ENCODE results near the gene IFI6. TPM values are rescaled to one million over a fixed set of nuclear protein-coding genes. Genes with fewer than 3 reads are reported as not detected.

Gene IFI6
- total RNA-seq, 2 donors from 2014 or later, result 25.7 to 26.4 TPM

DNA sequence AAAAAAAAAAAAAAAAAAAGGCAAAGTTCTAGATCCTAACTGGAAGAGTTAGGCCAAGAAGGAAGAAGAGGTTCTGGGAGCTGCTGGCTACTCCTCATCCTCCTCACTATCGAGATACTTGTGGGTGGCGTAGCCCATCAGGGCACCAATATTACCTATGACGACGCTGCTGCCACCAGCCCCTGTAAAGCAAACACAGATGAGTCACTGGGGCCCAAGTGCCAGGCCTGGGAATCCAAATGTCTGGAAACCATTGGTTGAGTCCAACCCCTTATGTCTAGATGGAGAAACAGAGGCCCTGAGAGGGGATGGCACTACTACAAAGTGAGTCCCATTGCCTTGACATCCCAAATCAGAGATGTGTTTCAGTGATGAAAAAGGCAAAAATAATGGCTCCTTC lies 5.7 kb downstream of the IFI6 start:
- DNase-seq (no peak), ATAC-seq (no peak)
- no peak overlapping the region for H3K27ac Mint-ChIP-seq
- no peaks in the 10 kb centered on the region for H3K27me3 Mint-ChIP-seq
- H3K4me1 Mint-ChIP-seq, result peaks cover 35% of the 10 kb centered on the region
- no peak overlapping the region for H3K4me3 Mint-ChIP-seq
- no peaks in the 10 kb centered on the region for H3K9me3 ChIP-seq (ENCODE audit: control insufficient read depth, low read length, poor library complexity, severe bottlenecking)
- H3K36me3 Mint-ChIP-seq (ENCODE audit: low read depth), result peaks cover 6% of the 10 kb centered on the region

DNA sequence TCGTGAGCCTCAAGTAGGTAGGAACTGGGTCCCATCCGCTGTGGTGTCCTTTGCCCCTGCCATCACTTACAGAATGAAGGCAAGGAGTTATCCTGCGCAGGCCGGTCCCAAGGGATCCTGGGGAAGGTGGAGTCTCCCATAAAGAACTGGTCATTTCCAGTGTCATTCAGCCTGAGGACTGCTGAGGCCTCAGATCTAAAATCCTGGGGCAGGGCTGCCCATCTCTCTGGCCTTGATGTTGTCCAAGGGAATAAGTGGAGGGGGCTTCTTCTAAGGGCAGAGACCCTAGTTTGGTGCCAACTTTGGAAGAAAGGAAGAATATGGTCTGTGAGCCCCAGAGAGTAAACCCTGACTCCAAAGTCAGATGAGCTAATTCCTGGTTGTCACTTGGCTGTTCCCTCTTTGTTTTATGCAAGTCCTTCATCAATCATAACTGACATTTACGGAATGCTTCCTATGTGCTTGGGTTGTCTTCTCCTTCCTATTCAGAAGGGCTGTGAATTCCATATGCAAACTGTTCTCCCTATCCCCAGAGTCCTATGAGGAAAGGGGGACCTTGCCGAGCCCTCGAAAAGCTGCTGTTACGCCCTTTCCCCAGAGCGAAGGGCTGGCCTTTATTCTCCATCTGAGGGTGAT lies 6.9 kb downstream of the IFI6 start:
- no peaks in the 10 kb centered on the region for H3K9me3 ChIP-seq (ENCODE audit: control insufficient read depth, low read length, poor library complexity, severe bottlenecking)
- Mint-ChIP-seq H3K4me3 (peak overlapping the region; percentile 2), H3K36me3 (ENCODE audit: low read depth) (peaks cover 6% of the 10 kb centered on the region), H3K27ac (peak overlapping the region; percentile 39), H3K27me3 (no peaks in the 10 kb centered on the region), H3K4me1 (peaks cover 40% of the 10 kb centered on the region)
- DNase-seq (no peak), ATAC-seq (no peak)

DNA sequence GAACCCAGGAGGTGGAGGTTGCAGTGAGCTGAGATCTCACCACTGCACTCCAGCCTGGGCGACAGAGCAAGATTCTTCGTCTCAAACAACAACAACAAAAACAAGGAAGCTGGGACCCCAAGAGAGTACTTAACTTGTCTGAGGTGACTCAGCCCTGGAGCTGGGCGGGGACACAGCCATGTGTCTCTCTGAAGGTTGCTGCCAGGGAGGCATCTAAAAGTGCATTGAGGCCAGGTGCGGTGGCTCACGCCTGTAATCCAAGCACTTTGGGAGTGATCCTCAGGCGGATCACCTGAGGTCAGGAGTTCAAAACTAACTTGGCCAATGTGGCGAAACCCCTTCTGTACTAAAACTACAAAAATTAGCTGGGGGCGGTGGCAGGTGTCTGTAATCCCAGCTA lies 7.7 kb downstream of the IFI6 start:
- Mint-ChIP-seq H3K27me3 (no peaks in the 10 kb centered on the region), H3K4me1 (peaks cover 42% of the 10 kb centered on the region), H3K36me3 (ENCODE audit: low read depth) (peaks cover 6% of the 10 kb centered on the region), H3K4me3 (no peak overlapping the region), H3K27ac (no peak overlapping the region)
- H3K9me3 ChIP-seq (ENCODE audit: control insufficient read depth, low read length, poor library complexity, severe bottlenecking), result no peaks in the 10 kb centered on the region
- DNase-seq (no peak), ATAC-seq (no peak)

DNA sequence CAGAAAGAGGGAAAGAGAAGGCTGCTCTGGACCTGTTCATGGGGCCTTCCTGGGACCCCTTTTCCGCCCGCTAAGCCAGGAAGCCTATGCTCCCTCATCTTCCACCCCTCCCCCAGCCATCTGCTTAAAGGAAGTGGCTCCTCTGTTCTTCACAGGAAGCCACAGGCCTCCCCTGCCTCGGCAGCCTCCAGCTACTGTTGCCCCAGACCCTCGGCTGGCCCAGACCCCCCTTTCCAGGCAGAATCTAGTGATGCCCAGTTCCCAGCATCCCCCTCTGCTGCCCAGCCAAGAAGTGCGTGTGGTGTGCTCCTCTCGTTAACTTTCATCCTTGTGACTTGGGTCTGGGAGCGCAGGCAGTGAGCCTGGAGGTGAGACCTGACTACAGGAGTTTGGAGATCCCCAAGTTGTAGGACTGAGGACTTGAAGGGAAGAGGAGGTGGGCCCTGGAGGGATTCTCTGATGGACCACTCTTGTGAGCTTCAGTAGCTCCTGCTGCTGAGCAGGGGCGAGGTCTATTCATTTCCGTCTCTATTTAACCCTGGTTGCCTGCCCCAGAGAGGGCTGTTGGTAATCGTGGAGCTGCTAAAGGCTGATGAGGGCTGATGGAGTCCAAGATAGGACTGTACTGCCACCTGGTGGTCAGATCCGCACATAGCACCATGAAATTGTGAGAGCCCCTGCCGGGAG lies 9.1 kb downstream of the IFI6 start:
- H3K4me3 Mint-ChIP-seq, result peak overlapping the region; percentile 86

DNA sequence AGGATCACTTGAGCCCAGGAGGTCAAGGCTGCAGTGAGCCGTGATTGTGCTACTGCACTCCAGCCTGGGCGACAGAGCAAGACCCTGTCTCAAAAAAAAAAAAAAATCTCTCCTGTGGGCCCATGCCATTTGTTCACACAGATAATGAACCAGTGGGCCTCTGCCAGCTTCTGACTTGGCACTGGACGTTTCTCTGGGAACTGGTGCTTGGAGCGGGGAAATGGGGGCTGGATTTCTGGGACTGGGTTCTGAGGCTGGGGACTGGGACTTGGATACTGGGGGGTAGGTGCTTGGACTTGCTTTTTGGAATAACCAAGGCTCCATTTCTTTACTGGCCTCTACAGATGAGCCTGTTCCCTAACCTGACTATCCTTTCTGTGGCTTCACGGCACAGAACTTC lies 9.7 kb downstream of the IFI6 start:
- no peaks in the 10 kb centered on the region for H3K9me3 ChIP-seq (ENCODE audit: control insufficient read depth, low read length, poor library complexity, severe bottlenecking)
- Mint-ChIP-seq H3K36me3 (ENCODE audit: low read depth) (peaks cover 4% of the 10 kb centered on the region), H3K27ac (peak overlapping the region; percentile 99), H3K27me3 (no peaks in the 10 kb centered on the region), H3K4me1 (peaks cover 45% of the 10 kb centered on the region), H3K4me3 (peak overlapping the region; percentile 86)
- no peak for DNase-seq
- ATAC-seq, result no peak

More for the DNA sequence above, 9.1 kb downstream of the IFI6 start:
- no peaks in the 10 kb centered on the region for H3K27me3 Mint-ChIP-seq
- H3K9me3 ChIP-seq (ENCODE audit: control insufficient read depth, low read length, poor library complexity, severe bottlenecking), result no peaks in the 10 kb centered on the region
- peak; percentile 68 for ATAC-seq
- H3K27ac Mint-ChIP-seq, result peak overlapping the region; percentile 99
- H3K4me1 Mint-ChIP-seq, result peaks cover 45% of the 10 kb centered on the region
- DNase-seq, result peak; percentile 72 to 92 (median 81)
- H3K36me3 Mint-ChIP-seq (ENCODE audit: low read depth), result peaks cover 4% of the 10 kb centered on the region

DNA sequence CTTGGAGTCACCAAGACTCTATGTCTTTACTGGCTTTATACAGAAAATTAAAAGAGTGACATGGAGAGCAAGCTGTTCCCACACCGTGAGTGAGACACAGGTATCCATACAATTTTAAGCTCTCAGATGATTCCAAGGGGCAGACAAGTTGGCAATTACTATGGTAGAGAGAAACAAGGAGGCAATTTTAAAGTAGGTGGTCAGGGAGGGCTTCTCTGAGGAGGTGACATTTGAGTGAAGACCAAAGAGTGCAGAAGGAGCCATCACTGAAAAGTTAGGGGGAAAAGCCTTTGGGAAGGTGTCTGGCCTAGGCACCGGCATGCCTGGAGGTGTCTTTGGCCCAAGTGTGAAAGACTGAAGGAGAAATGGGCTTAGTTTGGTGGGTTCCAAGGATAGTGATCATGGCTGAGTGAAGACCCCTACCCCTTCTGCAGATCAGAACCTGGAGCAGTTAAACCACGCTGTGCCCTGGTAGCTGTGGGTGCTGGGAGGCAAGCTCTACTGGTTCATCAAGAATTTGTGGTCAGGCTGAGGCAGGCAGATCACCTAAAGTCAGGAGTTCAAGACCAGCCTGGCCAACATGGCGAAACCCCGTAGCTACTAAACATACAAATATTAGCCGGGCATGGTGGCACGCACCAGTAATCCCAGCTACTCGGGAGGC lies 10.4 kb downstream of the IFI6 start:
- Mint-ChIP-seq H3K27ac (peak overlapping the region; percentile 97), H3K4me3 (peak overlapping the region; percentile 39), H3K27me3 (no peaks in the 10 kb centered on the region), H3K36me3 (ENCODE audit: low read depth) (peaks cover 4% of the 10 kb centered on the region), H3K4me1 (peaks cover 43% of the 10 kb centered on the region)
- DNase-seq (no peak), ATAC-seq (no peak)
- no peaks in the 10 kb centered on the region for H3K9me3 ChIP-seq (ENCODE audit: control insufficient read depth, low read length, poor library complexity, severe bottlenecking)

DNA sequence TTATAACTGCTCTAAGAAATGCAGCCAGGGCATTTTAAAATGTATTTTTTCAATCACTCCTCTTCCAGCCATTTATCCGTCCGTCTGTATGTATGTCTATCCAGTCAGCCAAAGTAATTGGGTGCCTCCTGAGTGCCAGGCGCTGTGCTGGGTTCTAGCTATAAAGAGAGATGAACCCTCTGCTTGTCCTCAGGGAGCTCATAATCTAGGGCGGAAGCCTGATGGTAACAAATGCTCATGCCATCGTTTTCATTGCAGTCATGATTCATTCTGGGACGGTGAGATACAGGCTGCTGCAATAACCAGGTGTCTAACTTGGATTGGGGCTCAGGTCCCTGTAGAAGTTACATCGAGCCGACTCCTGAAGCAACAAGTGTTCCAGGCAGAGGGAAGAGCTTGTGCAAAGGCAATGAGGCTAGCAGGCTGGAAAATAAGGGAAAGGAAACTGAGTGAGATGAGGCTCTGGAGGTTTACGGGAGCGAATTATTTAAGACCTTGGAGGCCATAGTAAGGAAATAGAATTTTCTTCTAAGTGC lies 11.6 kb downstream of the IFI6 start:
- no peaks in the 10 kb centered on the region for H3K9me3 ChIP-seq (ENCODE audit: control insufficient read depth, low read length, poor library complexity, severe bottlenecking)
- Mint-ChIP-seq H3K4me1 (peaks cover 45% of the 10 kb centered on the region), H3K4me3 (peak overlapping the region; percentile 91), H3K27me3 (no peaks in the 10 kb centered on the region), H3K36me3 (ENCODE audit: low read depth) (no peaks in the 10 kb centered on the region), H3K27ac (peak overlapping the region; percentile 97)
- ATAC-seq (no peak), DNase-seq (no peak)

DNA sequence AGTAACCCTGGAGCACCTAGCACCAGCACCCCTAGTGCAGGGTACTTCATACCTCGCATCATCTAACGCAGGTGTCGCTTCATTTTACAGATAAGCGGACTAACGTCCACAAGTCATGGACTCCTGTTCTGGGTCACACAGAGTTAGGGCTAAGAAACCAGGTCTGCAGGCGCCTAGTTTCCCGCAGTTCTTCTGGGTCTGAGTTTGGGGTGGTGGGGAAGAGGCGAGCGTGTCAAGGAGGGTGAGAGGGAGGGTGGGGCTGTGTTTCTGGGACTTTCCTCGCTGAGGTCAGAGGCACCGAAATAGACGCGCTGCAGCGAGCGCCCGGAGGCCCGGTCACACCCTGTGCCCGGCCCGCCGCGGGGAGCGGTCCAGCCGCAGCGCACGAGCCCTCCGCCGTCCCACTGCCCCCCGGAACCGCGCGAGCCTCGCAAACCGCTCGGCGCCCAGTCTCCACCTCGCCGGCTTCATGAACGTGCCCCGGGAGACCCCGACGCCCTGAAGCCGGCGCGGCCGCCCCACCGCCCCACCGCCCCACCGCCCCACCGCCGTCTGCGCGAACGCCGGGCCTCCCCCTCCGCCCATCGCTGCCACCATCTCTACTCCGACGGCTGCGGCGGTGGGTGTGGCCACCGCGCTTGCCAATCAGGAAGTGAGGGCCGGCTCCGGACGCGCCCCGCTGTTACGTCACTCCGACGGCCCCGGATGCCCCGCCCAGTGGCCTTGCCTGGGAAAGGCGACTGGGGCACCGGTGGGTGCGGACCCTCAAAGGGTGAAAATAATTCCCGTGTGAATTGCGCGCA lies 12.3 kb downstream of the IFI6 start:
- peaks cover 50% of the 10 kb centered on the region for H3K4me1 Mint-ChIP-seq
- no peaks in the 10 kb centered on the region for H3K27me3 Mint-ChIP-seq
- no peaks in the 10 kb centered on the region for H3K36me3 Mint-ChIP-seq (ENCODE audit: low read depth)
- DNase-seq (peak; percentile 78 to 85 (median 82)), ATAC-seq (peak; percentile 82)
- peak overlapping the region; percentile 91 for H3K4me3 Mint-ChIP-seq
- H3K27ac Mint-ChIP-seq, result peak overlapping the region; percentile 97
- no peaks in the 10 kb centered on the region for H3K9me3 ChIP-seq (ENCODE audit: control insufficient read depth, low read length, poor library complexity, severe bottlenecking)

DNA sequence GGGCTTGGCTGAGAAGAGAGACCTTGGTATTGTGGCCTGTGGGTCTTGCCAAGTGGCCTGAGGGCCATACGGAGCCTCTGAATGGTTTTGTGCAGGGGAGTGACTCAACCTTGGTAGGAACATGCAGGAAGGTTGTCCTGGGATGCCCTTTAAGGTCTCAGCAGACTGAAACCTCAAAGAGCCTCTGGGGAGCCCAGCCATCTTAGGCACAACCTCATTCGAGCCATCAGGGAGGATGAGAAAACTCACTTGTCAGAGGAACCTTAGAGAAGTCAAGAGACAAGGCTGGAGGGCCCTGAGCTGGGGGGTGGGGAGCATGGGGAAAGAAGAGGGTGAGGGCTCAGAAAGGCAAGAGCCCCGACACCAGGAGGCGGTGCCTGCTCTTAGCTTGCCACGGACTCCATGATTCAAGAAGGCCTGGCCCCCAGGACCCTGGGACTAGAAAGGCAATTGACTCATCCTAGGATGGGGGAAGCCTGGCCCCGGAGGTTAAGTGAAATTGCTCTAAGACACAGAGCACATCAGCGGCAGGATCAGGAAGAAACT lies 13.0 kb downstream of the IFI6 start:
- Mint-ChIP-seq H3K36me3 (ENCODE audit: low read depth) (no peaks in the 10 kb centered on the region), H3K4me1 (peaks cover 50% of the 10 kb centered on the region), H3K27ac (peak overlapping the region; percentile 97), H3K4me3 (peak overlapping the region; percentile 91), H3K27me3 (no peaks in the 10 kb centered on the region)
- no peaks in the 10 kb centered on the region for H3K9me3 ChIP-seq (ENCODE audit: control insufficient read depth, low read length, poor library complexity, severe bottlenecking)
- no peak for DNase-seq
- ATAC-seq, result no peak

DNA sequence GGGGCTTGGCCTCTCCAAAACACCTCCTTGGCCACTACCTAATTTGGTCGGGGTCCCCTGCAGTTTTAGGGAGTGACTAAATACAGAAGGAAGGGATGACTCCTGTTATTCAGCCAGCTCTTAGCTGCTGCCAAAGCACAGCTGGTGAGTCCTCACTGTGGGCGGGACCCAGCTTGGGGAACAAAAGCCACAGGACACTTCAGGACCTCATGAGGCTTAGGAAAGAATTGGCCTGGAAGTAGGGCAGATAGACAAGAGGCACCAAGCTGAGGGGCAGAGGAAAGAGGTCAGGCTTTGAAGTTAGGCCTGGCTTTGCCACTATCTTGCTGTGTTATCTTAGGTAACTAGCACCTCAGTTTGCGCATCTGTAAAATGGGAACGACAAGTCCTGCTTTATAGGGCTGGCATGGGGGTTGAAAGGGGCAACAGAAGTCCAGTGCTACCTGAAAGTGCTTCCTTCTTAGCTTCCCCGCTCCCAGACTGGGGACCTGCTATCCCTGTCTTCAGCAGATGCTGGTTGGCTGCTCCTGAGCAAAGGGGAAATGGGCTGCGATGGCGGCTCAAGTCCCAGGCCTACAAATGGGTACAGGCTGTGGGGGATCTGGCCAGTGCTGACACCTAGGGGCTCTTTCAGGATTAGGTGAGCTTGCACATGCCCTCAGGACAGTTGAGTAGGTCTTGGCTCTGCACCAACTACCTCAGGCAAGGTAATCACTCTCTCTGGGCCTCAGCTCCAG lies 15.7 kb downstream of the IFI6 start:
- Mint-ChIP-seq H3K36me3 (ENCODE audit: low read depth) (no peaks in the 10 kb centered on the region), H3K4me3 (no peak overlapping the region), H3K4me1 (peaks cover 33% of the 10 kb centered on the region), H3K27ac (no peak overlapping the region), H3K27me3 (no peaks in the 10 kb centered on the region)
- ATAC-seq, result no peak
- no peaks in the 10 kb centered on the region for H3K9me3 ChIP-seq (ENCODE audit: control insufficient read depth, low read length, poor library complexity, severe bottlenecking)
- no peak for DNase-seq

DNA sequence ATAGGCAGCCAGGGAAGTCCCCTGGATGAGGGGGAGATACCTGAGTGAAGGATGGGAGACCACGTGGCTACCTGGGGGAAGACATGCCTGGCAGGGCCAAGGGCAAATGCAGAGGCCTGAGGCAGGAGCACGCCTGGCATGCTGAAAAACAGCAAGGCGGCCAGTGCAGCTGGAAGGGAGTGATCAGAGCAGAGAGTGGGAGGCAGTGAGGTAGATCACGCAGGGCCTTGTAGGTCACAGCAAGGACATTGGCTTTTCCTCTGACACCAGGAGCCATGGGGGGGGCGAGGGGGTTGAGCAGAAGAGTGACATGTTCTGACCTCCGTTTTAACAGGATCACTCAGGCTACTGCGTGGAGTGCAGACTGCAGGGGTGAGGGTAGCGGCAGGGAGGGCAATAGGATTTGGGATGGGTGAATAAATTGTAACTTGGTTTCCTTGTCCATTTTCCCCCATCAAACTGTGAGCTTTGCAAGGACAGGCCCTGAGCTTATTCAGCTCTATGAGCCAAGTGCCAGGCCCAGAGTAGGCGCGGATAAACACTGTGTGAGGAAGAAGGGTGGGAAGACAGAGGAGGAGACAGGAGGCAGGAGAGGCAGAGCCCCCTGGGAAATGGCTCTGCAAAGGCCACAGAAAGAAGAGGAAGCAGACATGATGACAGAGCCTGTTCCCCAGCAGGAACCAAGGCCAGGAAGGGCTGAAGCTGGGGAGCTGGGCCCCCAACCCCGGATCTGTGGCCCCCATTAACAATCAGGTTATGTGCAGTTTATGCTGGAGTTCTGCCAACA lies 16.6 kb downstream of the IFI6 start:
- H3K36me3 Mint-ChIP-seq (ENCODE audit: low read depth), result no peaks in the 10 kb centered on the region
- no peak for ATAC-seq
- DNase-seq, result no peak
- no peaks in the 10 kb centered on the region for H3K9me3 ChIP-seq (ENCODE audit: control insufficient read depth, low read length, poor library complexity, severe bottlenecking)
- no peaks in the 10 kb centered on the region for H3K27me3 Mint-ChIP-seq
- H3K27ac Mint-ChIP-seq, result no peak overlapping the region
- H3K4me1 Mint-ChIP-seq, result peaks cover 30% of the 10 kb centered on the region
- H3K4me3 Mint-ChIP-seq, result no peak overlapping the region
